H1 (cell line): ENCODE data around the gene MYO15B. TPM values are rescaled to one million over a fixed set of nuclear protein-coding genes. Genes with fewer than 3 reads are reported as not detected.
A peak's percentile ranks its signal among the peaks of the same experiment; 100 is the strongest.

Experiments
- CTCF ChIA-PET: fragments of 300-600 bp; sonication (Branson Sonifier 250); formaldehyde crosslinking; loops from one replicate; lab custom pipeline; 2021; ENCODE audit not compliant: partially characterized antibody; lab: Charles Lee
- POLR2A ChIA-PET: fragments of 300-600 bp; sonication (Branson Sonifier 250); formaldehyde crosslinking; loops from one replicate; lab custom pipeline; 2021; ENCODE audit warnings: inconsistent platforms; ENCODE audit not compliant: partially characterized antibody; lab: Charles Lee
- DNase-seq, 2 experiments: peaks; one replicate each; pipeline versions ENCODE4 v3.0.0 to v3.0.0-alpha.2; 2010 to 2022; ENCODE audit warnings: low spot score in 2 of 2, low read depth in 1 of 2, mixed read lengths in 1 of 2
- FAIRE-seq: peaks from 2 replicates; lab custom pipeline; 2011; peaks lifted over from hg19 to GRCh38; lab: Jason Lieb, UNC
- H2AFZ ChIP-seq: 2 replicates; pipeline ENCODE4 v1.8.1; 2012; ENCODE audit warnings: low read length, inconsistent platforms
- H2AK5ac ChIP-seq: 2 replicates; pipeline ENCODE4 v1.6.1; 2013; ENCODE audit warnings: low read depth, low read length
- H2BK120ac ChIP-seq: replicated peaks from 2 replicates; pipeline ENCODE3; 2013; ENCODE audit warnings: low read depth, low read length, inconsistent platforms
- H2BK12ac ChIP-seq: 2 replicates; pipeline ENCODE4 v1.6.1; 2013; ENCODE audit warnings: low read depth, low read length
- H2BK15ac ChIP-seq: 2 replicates; pipeline ENCODE4 v1.6.1; 2013; ENCODE audit warnings: low read length
- H2BK20ac ChIP-seq: 2 replicates; pipeline ENCODE4 v1.6.1; 2013; ENCODE audit warnings: low read length
- H2BK5ac ChIP-seq: 2 replicates; pipeline ENCODE4 v1.6.1; 2013; ENCODE audit warnings: low read depth, low read length
- H3K14ac ChIP-seq: 2 replicates; pipeline ENCODE4 v1.6.1; 2013; ENCODE audit warnings: inconsistent platforms; ENCODE audit not compliant: insufficient read length
- H3K18ac ChIP-seq: 2 replicates; pipeline ENCODE4 v1.6.1; 2013; ENCODE audit warnings: low read length; ENCODE audit errors: extremely low read depth
- H3K23ac ChIP-seq: 2 replicates; pipeline ENCODE4 v1.6.1; 2013; ENCODE audit warnings: inconsistent platforms; ENCODE audit not compliant: insufficient read length
- H3K23me2 ChIP-seq: 2 replicates; pipeline ENCODE4 v1.6.1; 2013; ENCODE audit warnings: low read depth, low read length
- H3K27ac ChIP-seq: 2 replicates; pipeline ENCODE4 v1.6.1; 2011; ENCODE audit warnings: low read depth, low read length, inconsistent platforms
- H3K27me3 ChIP-seq, 4 experiments: replicated peaks in 1 of 4; 1 replicate in 1 of 4; 2 replicates in 3 of 4; pipeline versions ENCODE4 v1.6.1 to v1.8.1; 2011 to 2013; ENCODE audit warnings: low read length in 3 of 4, mild to moderate bottlenecking in 3 of 4, inconsistent platforms in 2 of 4, mixed read lengths in 2 of 4, moderate library complexity in 1 of 4; ENCODE audit not compliant: control insufficient read depth in 3 of 4, insufficient read depth in 3 of 4; ENCODE audit errors: extremely low read depth in 1 of 4
- H3K36me3 ChIP-seq, 4 experiments: 2 replicates each; pipeline versions ENCODE4 v1.6.1 to v1.8.1; 2011 to 2013; ENCODE audit warnings: mild to moderate bottlenecking in 4 of 4, low read length in 3 of 4, moderate library complexity in 2 of 4, control low read depth in 1 of 4, inconsistent platforms in 1 of 4; ENCODE audit not compliant: insufficient read depth in 4 of 4, control insufficient read depth in 2 of 4
- H3K4ac ChIP-seq: replicated peaks from 2 replicates; pipeline ENCODE3; 2013; ENCODE audit warnings: low read length, low read depth, mixed read lengths, inconsistent platforms; ENCODE audit not compliant: insufficient read length
- H3K4me1 ChIP-seq, 4 experiments: replicated peaks in 1 of 4; 1 replicate in 1 of 4; 2 replicates in 3 of 4; pipeline versions ENCODE4 v1.6.1 to v1.8.1; 2011 to 2013; ENCODE audit warnings: low read length in 3 of 4, inconsistent platforms in 2 of 4, mixed read lengths in 1 of 4; ENCODE audit not compliant: insufficient read depth in 4 of 4, control insufficient read depth in 3 of 4
- H3K4me2 ChIP-seq, 2 experiments: 2 replicates each; pipeline versions ENCODE4 v1.6.1 to v1.8.1; 2011 to 2013; ENCODE audit warnings: low read depth in 2 of 2, low read length in 2 of 2, control low read depth in 1 of 2, inconsistent platforms in 1 of 2, mild to moderate bottlenecking in 1 of 2; ENCODE audit not compliant: insufficient read depth in 1 of 2
- H3K4me3 ChIP-seq, 4 experiments: fragments of 200-600, 300-600 bp in 1 of 4; sonication (generic), shearing (Covaris generic), sonication (Bioruptor Twin) in 1 of 4; 2 replicates each; pipeline versions ENCODE4 v1.5.1 to v1.8.1; 2011 to 2016; ENCODE audit warnings: low read length in 4 of 4, low read depth in 3 of 4, control low read depth in 2 of 4, inconsistent platforms in 2 of 4, mild to moderate bottlenecking in 2 of 4, mixed read lengths in 1 of 4, moderate library complexity in 1 of 4; ENCODE audit not compliant: insufficient read depth in 2 of 4; ENCODE audit errors: extremely low read depth in 1 of 4
- H3K56ac ChIP-seq: replicated peaks from 2 replicates; pipeline ENCODE3; 2013; ENCODE audit warnings: low read depth, mild to moderate bottlenecking, mixed read lengths, low read length, inconsistent platforms; ENCODE audit not compliant: insufficient read length
- H3K79me1 ChIP-seq: 2 replicates; pipeline ENCODE4 v1.6.1; 2013; ENCODE audit warnings: low read depth, low read length, control low read depth
- H3K79me2 ChIP-seq, 2 experiments: 2 replicates each; pipeline versions ENCODE4 v1.6.1 to v1.8.1; 2012 to 2013; ENCODE audit warnings: low read length in 2 of 2, mild to moderate bottlenecking in 2 of 2, inconsistent platforms in 1 of 2; ENCODE audit not compliant: insufficient read depth in 2 of 2, control insufficient read depth in 1 of 2
- H3K9ac ChIP-seq, 4 experiments: replicated peaks in 1 of 4; 1 replicate in 1 of 4; 2 replicates in 3 of 4; pipeline versions ENCODE4 v1.6.1 to v1.8.1; 2011 to 2013; ENCODE audit warnings: low read depth in 3 of 4, low read length in 3 of 4, control low read depth in 2 of 4, mild to moderate bottlenecking in 2 of 4, moderate library complexity in 2 of 4, inconsistent platforms in 1 of 4; ENCODE audit errors: extremely low read depth in 1 of 4
- H3K9me3 ChIP-seq, 2 experiments: 2 replicates each; pipeline versions ENCODE4 v1.6.1 to v1.8.1; 2012 to 2013; ENCODE audit warnings: mild to moderate bottlenecking in 2 of 2, moderate library complexity in 2 of 2, control low read depth in 1 of 2, inconsistent platforms in 1 of 2, low read depth in 1 of 2, low read length in 1 of 2, mixed read lengths in 1 of 2; ENCODE audit not compliant: insufficient read depth in 2 of 2
- H4K20me1 ChIP-seq, 2 experiments: replicated peaks in 1 of 2; 2 replicates each; pipeline versions ENCODE3 to v1.8.1; 2011 to 2013; ENCODE audit warnings: inconsistent platforms in 2 of 2, low read length in 2 of 2, mild to moderate bottlenecking in 1 of 2; ENCODE audit not compliant: insufficient read depth in 2 of 2, control insufficient read depth in 1 of 2
- H4K5ac ChIP-seq: 2 replicates; pipeline ENCODE4 v1.6.1; 2013; ENCODE audit warnings: low read length, low read depth, mixed read lengths, inconsistent platforms; ENCODE audit not compliant: insufficient read length
- H4K8ac ChIP-seq: 2 replicates; pipeline ENCODE4 v1.8.0; 2013; ENCODE audit warnings: mild to moderate bottlenecking, moderate library complexity, low read length, inconsistent platforms; ENCODE audit not compliant: insufficient read depth; ENCODE audit errors: extremely low read depth
- H4K91ac ChIP-seq: replicated peaks from 2 replicates; pipeline ENCODE3; 2013; ENCODE audit warnings: low read length, mixed read lengths, inconsistent platforms; ENCODE audit not compliant: insufficient read length
- NRF1 ChIP-seq: IDR thresholded peaks from 2 replicates; pipeline ENCODE4 v1.6.1; 2011; ENCODE audit warnings: mild to moderate bottlenecking, low read depth, low read length, improper control_type of control experiment
- POLR2AphosphoS5 ChIP-seq: IDR thresholded peaks from 2 replicates; pipeline ENCODE4 v1.6.1; 2011; ENCODE audit warnings: low read depth, low read length
- RFX5 ChIP-seq: IDR thresholded peaks from 2 replicates; pipeline ENCODE4 v1.6.1; 2011; ENCODE audit warnings: low read depth, low read length, improper control_type of control experiment, borderline replicate concordance
- WGBS, 2 experiments: shearing (Covaris generic) in 1 of 2; methylation state at CpG; one replicate each; pipeline versions ENCODE4 v1.1.6 to v1.1.7; 2013 to 2015; ENCODE audit warnings: low lambda C conversion rate in 2 of 2, mixed read lengths in 2 of 2, inconsistent platforms in 1 of 2, low coverage in 1 of 2, missing lambda C conversion rate in 1 of 2; ENCODE audit not compliant: insufficient replicate concordance in 2 of 2, insufficient coverage in 1 of 2, insufficient read length in 1 of 2; ENCODE audit errors: extremely low coverage in 1 of 2, missing lambda C conversion rate in 1 of 2; 5-methylcytosine and 5-hydroxymethylcytosine counted together
- polyA plus RNA-seq, 7 experiments: library from polyadenylated mRNA; depleted of rRNA in 3 of 7; stranded (reverse) in 5 of 7; unstranded in 2 of 7; fragments of >200 nt in 5 of 7; fragments of 200-250 nt in 2 of 7; gene quantifications; 1 replicate in 5 of 7; 2 replicates in 1 of 7; 4 replicates in 1 of 7; pipeline versions ENCODE4 v1.2.1 to v1.2.3, GENCODE V29; 2011 to 2013; ENCODE audit warnings: missing spikeins in 2 of 7, mixed read lengths in 2 of 7
- total RNA-seq: library from RNA; stranded (reverse); fragmentation: NEBNext Ultra II Directional; extraction: Animal tissue kit (Norgen Biotek cat#: 25700); gene quantifications from 2 replicates; pipeline ENCODE4 v1.2.1, GENCODE V29; 2021

MYO15B gene
- total and polyA plus RNA-seq, 2 of the 8 experiments (the other 6 are each of a cell fraction or from before 2014, with no cell fraction given) = 7.1 to 11.2 TPM

- Histone ChIP-seq H3K4me1 (peaks cover 0 to 4% (median 1%) of the 10 kb centered on the region in 4 experiments; a peak in 4 of 7 replicates), H3K4me3 (no peak overlapping the region), H2BK5ac (no peak overlapping the region), H3K23ac (no peak overlapping the region), H2BK12ac (no peak overlapping the region), H4K5ac (no peak overlapping the region), H3K23me2 (no peaks in the 10 kb centered on the region), H3K79me2 (no peaks in the 10 kb centered on the region), H4K8ac (peak overlapping the region; percentile 25; the same call in 1 of the 2 replicates), H3K56ac (no peak overlapping the region), H3K14ac (no peak overlapping the region), H3K9ac (no peak overlapping the region), H3K9me3 (no peaks in the 10 kb centered on the region), H3K36me3 (no peaks in the 10 kb centered on the region), H2AK5ac (no peak overlapping the region), H2BK120ac (no peak overlapping the region), H4K91ac (no peak overlapping the region), H2AFZ (no peak overlapping the region), H3K4me2 (no peak overlapping the region), H3K79me1 (no peaks in the 10 kb centered on the region), H3K27me3 (no peaks in the 10 kb centered on the region), H2BK15ac (no peak overlapping the region), H3K27ac (no peak overlapping the region), H2BK20ac (no peak overlapping the region), H4K20me1 (peaks cover 0 to 1% of the 10 kb centered on the region in 2 experiments), H3K18ac (no peak overlapping the region), H3K4ac (no peak overlapping the region)
- POLR2A ChIA-PET = interaction anchor here (0.6 to 1.6 kb wide), 5 partner anchors 13 to 163 kb away, joined by 3 to 4 read pairs (median 4); no protein-coding TSS in a partner anchor
- WGBS, 2 experiments = 90% methylated on average over 17 of the region's 24 CpGs; no CpG with 5 or more reads in 1 of the 2 experiments
- TF ChIP-seq RFX5 = no peak
- TF ChIP-seq POLR2AphosphoS5 = no peak
- no peak for TF ChIP-seq NRF1
- CTCF ChIA-PET = interaction anchor here (0.6 to 59.2 kb wide), 11 partner anchors 8 to 136 kb away, joined by 3 to 2200 read pairs (median 7); partner anchors contain the start of genes RECQL5, SAP30BP and SMIM5
- DNase-seq (no peak), FAIRE-seq (no peak)
These were observed 29.0 kb downstream of the MYO15B start for GRCh38 chr17:75616521-75617122.
